HFFc6 (cell line): ENCODE results near the gene ADRM1. TPM values are rescaled to one million over a fixed set of nuclear protein-coding genes. Genes with fewer than 3 reads are reported as not detected.

Experiments
- DNase-seq: peaks from one replicate; pipeline ENCODE4 v3.0.0-alpha.2; 2018
- H3K27ac Mint-ChIP-seq: 2 replicates; pipeline ENCODE4 v1.8.0; 2020; ENCODE audit warnings: mild to moderate bottlenecking, mixed read lengths
- H3K27me3 Mint-ChIP-seq: 2 replicates; pipeline ENCODE4 v1.8.0; 2021; ENCODE audit warnings: mild to moderate bottlenecking, moderate library complexity, mixed read lengths; ENCODE audit not compliant: insufficient read depth
- H3K36me3 Mint-ChIP-seq: 2 replicates; pipeline ENCODE4 v1.8.0; 2021; ENCODE audit warnings: low read depth, mixed read lengths
- H3K4me1 Mint-ChIP-seq: 2 replicates; pipeline ENCODE4 v1.8.0; 2020; ENCODE audit warnings: low read depth, mixed read lengths
- H3K4me3 Mint-ChIP-seq: 2 replicates; pipeline ENCODE4 v1.8.0; 2020; ENCODE audit warnings: mild to moderate bottlenecking, moderate library complexity, mixed read lengths
- H3K9me3 Mint-ChIP-seq: 2 replicates; pipeline ENCODE4 v1.8.0; 2020; ENCODE audit warnings: mild to moderate bottlenecking, mixed read lengths
- CTCF ChIP-seq: fragments of 200-600 bp; sonication (generic); IDR thresholded peaks from 2 replicates; pipeline ENCODE4 v1.5.0; 2021; ENCODE audit warnings: antibody characterized with exemption, mild to moderate bottlenecking
- total RNA-seq, 6 experiments: library from RNA; stranded (reverse); fragmentation: NEBNext Ultra II Directional; extraction: Animal tissue kit (Norgen Biotek cat#: 25700); gene quantifications; 2 replicates in 1 of 6; 3 replicates in 5 of 6; pipeline ENCODE4 v1.2.3, GENCODE V29; 2021

Gene ADRM1
- total RNA-seq, 6 experiments from 2014 or later: 126 to 133 (median 129) TPM

GRCh38 chr20:62285151-62285550 lies 17.6 kb upstream of the ADRM1 start:
- no peaks in the 10 kb centered on the region for H3K27me3 Mint-ChIP-seq
- DNase-seq: no peak
- no peak overlapping the region for H3K4me3 Mint-ChIP-seq
- H3K4me1 Mint-ChIP-seq: no peaks in the 10 kb centered on the region
- H3K27ac Mint-ChIP-seq: no peak overlapping the region
- peaks cover 13% of the 10 kb centered on the region for H3K36me3 Mint-ChIP-seq
- no peak for TF ChIP-seq CTCF
- no peaks in the 10 kb centered on the region for H3K9me3 Mint-ChIP-seq

- Mint-ChIP-seq H3K27me3 (no peaks in the 10 kb centered on the region), H3K4me3 (no peak overlapping the region), H3K36me3 (peaks cover 13% of the 10 kb centered on the region)
Measured at GRCh38 chr20:62285722-62286121, 17.1 kb upstream of the ADRM1 start.

GRCh38 chr20:62286493-62287064 lies 16.2 kb upstream of the ADRM1 start:
- Mint-ChIP-seq H3K27ac (no peak overlapping the region), H3K4me3 (no peak overlapping the region), H3K27me3 (peaks cover 3% of the 10 kb centered on the region; the same call in 1 of the 2 replicates), H3K4me1 (no peaks in the 10 kb centered on the region), H3K36me3 (peaks cover 13% of the 10 kb centered on the region), H3K9me3 (no peaks in the 10 kb centered on the region)
- no peak for TF ChIP-seq CTCF
- no peak for DNase-seq

More at GRCh38 chr20:62285722-62286121, 17.1 kb upstream of the ADRM1 start:
- Mint-ChIP-seq H3K9me3 (no peaks in the 10 kb centered on the region), H3K4me1 (no peaks in the 10 kb centered on the region), H3K27ac (no peak overlapping the region)
- no peak for TF ChIP-seq CTCF
- no peak for DNase-seq

GRCh38 chr20:62287129-62287528 lies 15.7 kb upstream of the ADRM1 start:
- H3K4me1 Mint-ChIP-seq: no peaks in the 10 kb centered on the region
- no peak for DNase-seq
- H3K27ac Mint-ChIP-seq: no peak overlapping the region
- peaks cover 9% of the 10 kb centered on the region; the same call in 1 of the 2 replicates for H3K36me3 Mint-ChIP-seq
- H3K9me3 Mint-ChIP-seq: no peaks in the 10 kb centered on the region
- H3K27me3 Mint-ChIP-seq: peaks cover 3% of the 10 kb centered on the region; the same call in 1 of the 2 replicates
- TF ChIP-seq CTCF: no peak
- no peak overlapping the region for H3K4me3 Mint-ChIP-seq

GRCh38 chr20:62287759-62288534 lies 14.8 kb upstream of the ADRM1 start:
- Mint-ChIP-seq H3K27me3 (peaks cover 3% of the 10 kb centered on the region; the same call in 1 of the 2 replicates), H3K36me3 (peaks cover 9% of the 10 kb centered on the region; the same call in 1 of the 2 replicates), H3K4me1 (no peaks in the 10 kb centered on the region), H3K4me3 (no peak overlapping the region), H3K27ac (no peak overlapping the region), H3K9me3 (no peaks in the 10 kb centered on the region)
- TF ChIP-seq CTCF: no peak
- no peak for DNase-seq
